Activated CD4-positive, alpha-beta T cell treated with anti-CD3 and anti-CD28 coated beads, Interleukin-2, amount 50 U/mL, for 48 hours (primary cell): ENCODE data around the gene DMRT2.

ENCODE experiments used
- DNase-seq, 2 experiments: peaks; one replicate each; pipeline ENCODE4 v3.0.0-alpha.2; 2020

DMRT2 gene

DNA sequence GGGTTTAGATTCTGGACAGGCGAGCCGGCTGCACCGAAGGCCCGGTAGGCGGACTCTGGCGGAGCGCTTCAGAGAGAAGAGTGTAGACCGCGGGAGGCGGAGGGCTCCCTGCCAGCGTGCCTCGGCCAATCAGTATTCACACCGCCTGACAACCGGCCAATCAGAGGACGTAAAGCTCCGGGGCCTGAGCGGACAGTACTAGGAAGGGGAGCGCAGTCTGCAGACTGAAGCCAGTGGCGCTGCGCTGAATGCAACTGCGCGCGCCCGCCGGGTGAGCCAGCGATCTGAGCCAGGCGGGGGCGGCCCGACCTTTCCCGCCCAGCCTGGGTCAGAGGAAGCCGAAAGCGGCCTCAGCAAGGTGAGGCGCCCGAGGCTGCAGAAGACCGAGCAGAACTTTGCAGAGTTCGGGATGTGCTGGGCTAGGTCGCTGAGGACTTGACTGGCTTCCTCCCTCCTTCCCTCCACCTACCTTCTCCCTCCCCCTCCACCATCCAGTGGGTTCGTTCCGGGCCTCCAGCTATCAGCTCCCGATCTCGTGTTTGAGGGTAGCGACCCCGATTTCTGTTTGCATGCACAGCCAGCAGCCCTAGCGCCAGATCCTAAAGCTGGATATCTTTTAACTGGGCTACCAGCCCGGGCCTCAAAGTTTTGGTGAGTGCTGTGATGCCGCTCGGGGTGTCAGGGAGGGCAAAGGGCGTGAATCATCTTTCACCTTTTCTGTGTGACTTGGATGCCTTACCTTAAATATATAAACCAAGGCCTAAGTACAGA lies at the start of gene DMRT2:
Gene DMRT2, plus strand, starts transcription at position 233 of the 771 bp plus-strand sequence. CDS start 1,257 bp downstream, outside the sequence.
- DNase-seq: peak; percentile 51 to 64

- no peak for DNase-seq
Measured at GRCh38 chr9:1001838-1002237, 48.3 kb upstream of the DMRT2 start.

- DNase-seq: no peak
Measured at GRCh38 chr9:1002678-1003077, 47.5 kb upstream of the DMRT2 start.

DNA sequence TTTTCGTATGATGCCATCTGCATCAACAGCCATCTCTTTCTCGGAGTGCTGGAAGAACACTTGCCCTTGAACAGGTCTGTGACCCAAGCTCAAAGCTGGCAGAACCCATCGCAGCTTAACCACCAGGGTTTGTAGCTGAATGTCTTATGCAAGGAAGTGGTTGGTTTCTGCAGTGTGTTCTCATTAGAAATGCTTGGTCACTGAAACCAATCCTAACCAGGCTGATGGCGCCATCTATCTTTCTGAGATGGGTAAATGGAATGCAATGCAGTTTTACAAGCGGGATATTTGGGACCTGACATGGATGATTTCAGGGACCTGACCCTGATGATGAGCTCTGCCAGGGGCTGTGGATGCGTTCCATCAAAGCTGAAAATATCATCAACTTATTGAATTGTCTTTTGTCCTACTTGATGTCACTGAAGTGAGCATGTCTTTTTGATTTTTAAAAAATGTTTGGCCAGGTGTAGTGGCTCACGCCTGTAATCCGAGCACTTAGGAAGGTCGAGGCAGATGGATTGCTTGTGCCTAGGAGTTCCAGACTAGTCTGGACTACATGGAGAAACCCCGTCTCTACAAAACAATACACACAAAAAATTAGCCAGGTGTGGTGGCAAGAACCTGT lies 45.0 kb upstream of the DMRT2 start:
- no peak for DNase-seq

DNA sequence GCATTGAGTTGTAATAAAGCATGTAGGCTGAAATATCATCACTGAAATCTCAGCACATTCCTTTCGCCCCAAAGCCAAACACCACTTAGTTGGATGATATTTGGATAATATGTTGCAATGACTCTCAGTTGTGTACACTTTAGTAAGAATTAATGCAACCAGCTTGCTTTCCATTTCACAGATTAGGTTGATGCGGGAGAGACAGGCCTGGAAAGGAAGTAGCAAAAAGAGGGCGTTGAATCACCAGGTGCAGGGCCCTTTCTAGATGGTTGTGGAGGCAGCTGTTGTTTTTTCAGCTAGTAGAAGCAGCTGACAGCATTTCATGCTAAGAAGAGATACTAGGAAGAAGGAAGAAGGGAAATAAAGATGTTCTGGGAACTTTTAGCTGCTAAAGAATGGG lies 42.8 kb upstream of the DMRT2 start:
- DNase-seq: no peak

DNA sequence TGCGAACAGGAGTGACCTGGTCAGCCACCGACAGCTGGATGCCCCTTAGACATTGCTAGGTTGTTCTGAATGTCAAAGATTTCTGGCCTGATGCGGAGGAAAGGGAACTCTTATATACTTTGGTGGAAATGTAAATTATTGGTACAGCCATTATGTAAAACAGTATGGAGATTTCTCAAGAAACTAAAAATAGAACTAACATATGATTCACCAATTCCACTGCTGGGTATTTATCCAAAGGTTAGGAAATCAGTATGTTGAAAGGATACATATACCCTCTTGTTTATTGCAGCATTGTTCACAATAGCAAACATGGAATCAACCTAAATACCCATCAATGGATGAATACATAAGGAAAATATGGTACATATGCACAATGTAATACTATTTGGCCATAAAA lies 41.9 kb upstream of the DMRT2 start:
- no peak for DNase-seq

- DNase-seq: peak; percentile 84 to 87
Measured at GRCh38 chr9:1009101-1009707, 41.0 kb upstream of the DMRT2 start.

GRCh38 chr9:1013021-1013420 lies 37.1 kb upstream of the DMRT2 start:
- DNase-seq: no peak

DNA sequence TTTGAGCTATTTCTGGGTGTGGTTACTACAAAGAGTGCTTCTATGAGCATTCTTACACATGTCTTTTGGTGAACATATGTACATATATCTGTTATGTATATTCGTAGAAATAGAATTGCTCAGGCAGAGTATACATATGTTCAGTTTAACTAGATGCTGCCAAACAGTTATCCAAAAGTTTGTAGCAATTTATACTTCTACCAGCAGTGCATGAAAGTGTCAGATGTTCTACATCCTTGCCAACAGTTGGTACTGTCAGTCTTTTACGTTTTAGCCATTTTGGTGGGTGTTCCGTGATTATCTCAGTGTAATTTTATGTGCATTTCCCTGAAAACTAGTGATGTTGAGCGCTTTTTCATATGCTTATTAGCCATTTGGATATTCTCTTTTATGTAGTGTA lies 35.9 kb upstream of the DMRT2 start:
- no peak for DNase-seq

- no peak for DNase-seq
Measured at GRCh38 chr9:1014640-1015039, 35.5 kb upstream of the DMRT2 start.

DNA sequence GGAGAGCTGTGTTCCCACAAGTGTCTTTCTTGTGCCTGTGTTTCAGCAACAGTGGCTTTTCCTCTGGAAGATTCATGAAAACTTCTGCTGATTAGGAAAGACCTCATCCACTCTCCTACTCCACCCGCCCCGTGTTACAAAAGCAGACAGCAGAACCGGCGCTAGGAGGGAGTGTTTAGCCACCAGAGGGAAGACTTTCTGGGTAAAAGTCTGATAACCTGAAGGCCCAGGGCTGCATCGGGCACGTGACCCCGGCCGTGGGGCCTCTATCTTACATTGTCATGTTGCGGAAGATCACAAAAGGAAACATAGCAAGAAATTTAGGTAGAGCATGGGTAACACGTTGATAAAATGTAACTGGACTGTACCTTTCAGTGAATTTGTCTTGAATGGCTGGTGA lies 32.0 kb upstream of the DMRT2 start:
- peak in 1 of 2 experiments; percentile 19 for DNase-seq

DNA sequence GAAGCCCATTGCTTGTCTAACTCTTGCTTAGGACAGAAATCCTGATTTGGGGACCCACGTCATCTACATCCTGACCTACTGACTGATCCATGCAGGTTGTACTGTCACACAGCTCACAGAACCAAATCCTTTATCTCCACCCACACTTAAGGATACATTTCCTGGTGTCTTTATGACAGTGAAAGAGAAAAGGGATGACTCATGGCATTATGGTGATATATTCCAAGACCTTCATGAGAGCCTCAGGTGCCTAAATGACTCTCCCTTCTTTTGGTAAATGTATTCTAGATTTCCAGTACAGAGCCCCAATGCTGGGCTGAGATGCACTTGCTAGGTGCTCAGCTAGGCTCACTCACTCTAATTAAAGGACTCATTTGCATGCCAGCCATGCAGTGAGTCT lies 26.0 kb upstream of the DMRT2 start:
- no peak for DNase-seq

DNA sequence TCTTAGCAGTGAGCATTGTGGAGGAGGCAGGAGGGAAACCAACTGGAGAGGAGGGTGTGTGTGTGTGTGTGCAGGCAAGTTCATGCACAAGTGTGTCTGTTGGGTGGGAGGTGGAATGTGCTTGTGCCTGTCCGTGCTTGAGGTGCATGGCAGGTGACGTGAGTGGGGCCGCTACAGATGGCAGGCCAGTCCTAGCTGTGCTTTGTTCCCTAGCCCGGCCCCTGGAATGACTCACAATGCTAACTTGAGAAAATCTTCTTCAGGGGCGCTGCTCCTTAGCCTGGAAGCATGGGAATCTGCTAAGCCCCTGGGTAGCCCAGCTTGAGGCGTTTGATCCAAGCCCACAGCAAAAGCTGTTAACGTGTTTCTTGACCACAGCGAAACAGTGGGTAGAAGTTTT lies 25.0 kb upstream of the DMRT2 start:
- no peak for DNase-seq

GRCh38 chr9:1026219-1026618 lies 23.9 kb upstream of the DMRT2 start:
- DNase-seq: no peak

GRCh38 chr9:1028501-1029190 lies 21.5 kb upstream of the DMRT2 start:
- DNase-seq: no peak

DNA sequence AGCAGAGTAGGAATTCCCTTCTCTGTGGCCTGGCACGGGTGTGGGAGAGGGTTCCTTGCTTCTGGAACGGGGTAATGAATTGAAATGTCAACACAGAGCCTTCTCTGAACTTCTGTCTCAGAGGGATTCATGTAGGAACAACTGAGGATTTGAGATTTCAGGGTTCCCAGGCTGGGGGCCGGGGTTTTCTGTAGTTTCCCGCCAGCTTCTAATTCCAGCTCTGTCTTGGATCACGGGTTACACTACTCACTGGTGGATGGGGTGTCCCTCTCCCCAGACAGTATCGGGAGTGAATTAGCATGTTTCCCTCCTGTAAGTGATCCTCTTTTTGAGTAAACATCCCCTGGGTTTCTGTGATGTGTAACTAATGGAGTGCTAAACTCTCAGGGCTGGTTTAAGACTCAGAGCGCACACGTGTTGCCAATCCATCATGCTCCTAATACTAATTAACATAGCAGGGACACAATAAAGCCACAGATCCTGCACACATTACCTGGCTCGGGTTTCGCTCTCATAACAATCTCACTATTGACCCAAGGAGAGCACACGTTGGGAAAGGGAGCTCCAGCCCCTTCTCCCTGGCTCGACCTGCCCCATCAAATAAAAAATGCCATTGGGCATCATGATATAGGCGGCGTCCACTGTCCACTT lies 18.1 kb upstream of the DMRT2 start:
- no peak for DNase-seq

GRCh38 chr9:1034271-1034670 lies 15.9 kb upstream of the DMRT2 start:
- DNase-seq: no peak

GRCh38 chr9:1039589-1039988 lies 10.6 kb upstream of the DMRT2 start:
- no peak for DNase-seq

GRCh38 chr9:1042466-1042865 lies 7.7 kb upstream of the DMRT2 start:
- DNase-seq: peak in 1 of 2 experiments; percentile 49

GRCh38 chr9:1044643-1045042 lies 5.5 kb upstream of the DMRT2 start:
- no peak for DNase-seq

GRCh38 chr9:1046639-1047572 lies 3.3 kb upstream of the DMRT2 start:
- peak in 1 of 2 experiments; percentile 10 for DNase-seq
